Small intestine (tissue), 7 donors: ENCODE measurements around the gene CD247. TPM values are rescaled to one million over a fixed set of nuclear protein-coding genes. Genes with fewer than 3 reads are reported as not detected.
A peak's percentile ranks its signal among the peaks of the same experiment; 100 is the strongest.

ENCODE experiments used
- DNase-seq, 2 donors: peaks; one replicate each; pipeline versions ENCODE4 v3.0.0 to v3.0.0-alpha.2; 2013
- FAIRE-seq: peaks from 2 replicates; lab custom pipeline; 2012; peaks lifted over from hg19 to GRCh38; lab: Jason Lieb, UNC
- H3K27ac ChIP-seq, 3 donors: one replicate each; pipeline ENCODE4 v1.5.1; 2013; ENCODE audit warnings: low read length in 2 of 3, mild to moderate bottlenecking in 2 of 3, control low read depth in 1 of 3, inconsistent platforms in 1 of 3, low read depth in 1 of 3, moderate library complexity in 1 of 3
- H3K27me3 ChIP-seq, 3 donors: one replicate each; pipeline ENCODE4 v1.6.1; 2013; ENCODE audit warnings: low read length in 3 of 3, inconsistent platforms in 1 of 3; ENCODE audit not compliant: control insufficient read depth in 3 of 3, insufficient read depth in 3 of 3
- H3K36me3 ChIP-seq, 3 donors: one replicate each; pipeline ENCODE4 v1.6.1; 2013; ENCODE audit warnings: low read length in 3 of 3, inconsistent platforms in 1 of 3, low read depth in 1 of 3, mild to moderate bottlenecking in 1 of 3, moderate library complexity in 1 of 3; ENCODE audit not compliant: control insufficient read depth in 3 of 3, insufficient read depth in 2 of 3
- H3K4me1 ChIP-seq, 3 donors: one replicate each; pipeline ENCODE4 v1.6.1; 2013; ENCODE audit warnings: low read length in 2 of 3, inconsistent platforms in 1 of 3, low read depth in 1 of 3, mild to moderate bottlenecking in 1 of 3, moderate library complexity in 1 of 3; ENCODE audit not compliant: control insufficient read depth in 3 of 3, insufficient read depth in 2 of 3
- H3K4me3 ChIP-seq, 3 donors: one replicate each; pipeline ENCODE4 v1.5.1; 2013; ENCODE audit warnings: low read length in 3 of 3, control low read depth in 1 of 3, inconsistent platforms in 1 of 3, low read depth in 1 of 3, mild to moderate bottlenecking in 1 of 3, moderate library complexity in 1 of 3
- H3K9me3 ChIP-seq, 2 donors: one replicate each; pipeline ENCODE4 v1.6.1; 2013; ENCODE audit warnings: low read depth in 1 of 2, low read length in 1 of 2; ENCODE audit not compliant: control insufficient read depth in 2 of 2, insufficient read depth in 1 of 2
- WGBS, 3 donors: extraction: QIAGEN DNeasy Blood & Tissue Kit; methylation state at CpG; one replicate each; pipeline ENCODE4 v1.1.7; 2013; 5-methylcytosine and 5-hydroxymethylcytosine counted together
- polyA plus RNA-seq, 4 donors: library from polyadenylated mRNA; stranded (reverse) in 3 of 4; unstranded in 1 of 4; fragments of 200-250 nt in 3 of 4; fragments of 120-200 nt in 1 of 4; gene quantifications; one replicate each; pipeline versions ENCODE4 v1.2.1 to v1.2.3, GENCODE V29; 2013
- donor health status: healthy with polysubstance abuse.
- donor health status: control.
- donor health status: control.
- donor health status: Bipolar disorder and iron deficiency.
- donor health status: healthy.

Gene CD247
- polyA plus RNA-seq, 4 donors: 0.45 to 5.0 (median 3.2) TPM

- Histone ChIP-seq H3K4me1 (no peaks in the 10 kb centered on the region), H3K36me3 (peaks cover 6 to 13% (median 7%) of the 10 kb centered on the region in 3 donors), H3K27me3 (no peaks in the 10 kb centered on the region), H3K9me3 (no peaks in the 10 kb centered on the region), H3K27ac (no peak overlapping the region), H3K4me3 (no peak overlapping the region)
- DNase-seq (no peak), FAIRE-seq (no peak)
- WGBS, 3 donors: 74 to 98% (median 89%) methylated on average over 3 of the region's 3 CpGs
Measured at GRCh38 chr1:167413328-167413727, 105.0 kb downstream of the CD247 start.

GRCh38 chr1:167412920-167413319 is 105.4 kb downstream of the CD247 start:
- Histone ChIP-seq H3K27ac (no peak overlapping the region), H3K4me1 (no peaks in the 10 kb centered on the region), H3K27me3 (no peaks in the 10 kb centered on the region), H3K4me3 (no peak overlapping the region), H3K36me3 (peaks cover 6 to 13% (median 7%) of the 10 kb centered on the region in 3 donors), H3K9me3 (no peaks in the 10 kb centered on the region)
- DNase-seq: no peak
- 76 to 80% (median 78%) methylated on average over 5 of the region's 5 CpGs for whole genome bisulfite sequencing, 3 donors
- FAIRE-seq: no peak

GRCh38 chr1:167412072-167412471 is 106.3 kb downstream of the CD247 start:
- FAIRE-seq (no peak), DNase-seq (no peak)
- Histone ChIP-seq H3K27me3 (no peaks in the 10 kb centered on the region), H3K9me3 (no peaks in the 10 kb centered on the region), H3K36me3 (peaks cover 6 to 14% (median 7%) of the 10 kb centered on the region in 3 donors), H3K4me3 (no peak overlapping the region), H3K27ac (no peak overlapping the region), H3K4me1 (no peaks in the 10 kb centered on the region)
- WGBS, 3 donors: 83 to 91% (median 88%) methylated on average over 4 of the region's 4 CpGs

- 82 to 93% (median 88%) methylated on average over 1 of the region's 1 CpG for WGBS, 3 donors
- Histone ChIP-seq H3K27me3 (no peaks in the 10 kb centered on the region), H3K4me3 (no peak overlapping the region), H3K4me1 (no peaks in the 10 kb centered on the region), H3K27ac (no peak overlapping the region), H3K9me3 (no peaks in the 10 kb centered on the region), H3K36me3 (peaks cover 5 to 12% (median 6%) of the 10 kb centered on the region in 3 donors)
- peak; percentile 7 to 27 for DNase-seq
- no peak for FAIRE-seq
Measured at GRCh38 chr1:167409183-167409582, 109.1 kb downstream of the CD247 start.

- FAIRE-seq (no peak), DNase-seq (no peak)
- H3K4me1 ChIP-seq: no peaks in the 10 kb centered on the region
- H3K36me3 ChIP-seq: peaks cover 3 to 12% (median 5%) of the 10 kb centered on the region in 3 donors
- H3K27me3 ChIP-seq: no peaks in the 10 kb centered on the region
- no peak overlapping the region for H3K4me3 ChIP-seq
- no peak overlapping the region for H3K27ac ChIP-seq
- WGBS, 3 donors: 85 to 91% (median 90%) methylated on average over 1 of the region's 1 CpG
- no peaks in the 10 kb centered on the region for H3K9me3 ChIP-seq
Measured at GRCh38 chr1:167408355-167408754, 110.0 kb downstream of the CD247 start.

- DNase-seq: no peak
- Histone ChIP-seq H3K4me3 (no peak overlapping the region), H3K27me3 (no peaks in the 10 kb centered on the region), H3K36me3 (peaks cover 0 to 6% (median 0%) of the 10 kb centered on the region in 3 donors), H3K9me3 (no peaks in the 10 kb centered on the region), H3K27ac (no peak overlapping the region), H3K4me1 (no peaks in the 10 kb centered on the region)
- FAIRE-seq: no peak
- 87 to 91% (median 88%) methylated on average over 3 of the region's 3 CpGs for WGBS, 3 donors
Measured at GRCh38 chr1:167404908-167405307, 113.4 kb downstream of the CD247 start.

- DNase-seq (no peak), FAIRE-seq (no peak)
- WGBS, 3 donors: 83 to 97% (median 94%) methylated on average over 4 of the region's 4 CpGs
- H3K4me3 ChIP-seq: no peak overlapping the region
- no peaks in the 10 kb centered on the region for H3K9me3 ChIP-seq
- no peaks in the 10 kb centered on the region for H3K4me1 ChIP-seq
- H3K27ac ChIP-seq: no peak overlapping the region
- no peaks in the 10 kb centered on the region for H3K27me3 ChIP-seq
- H3K36me3 ChIP-seq: peaks cover 0 to 11% (median 0%) of the 10 kb centered on the region in 3 donors
Measured at GRCh38 chr1:167404161-167404888, 114.0 kb downstream of the CD247 start.

- H3K4me1 ChIP-seq: no peaks in the 10 kb centered on the region
- no peaks in the 10 kb centered on the region for H3K27me3 ChIP-seq
- no peak overlapping the region for H3K27ac ChIP-seq
- no peak for FAIRE-seq
- no peak overlapping the region for H3K4me3 ChIP-seq
- 44 to 62% (median 53%) methylated on average over 8 of the region's 8 CpGs for WGBS, 3 donors
- peaks cover 0 to 10% (median 3%) of the 10 kb centered on the region in 3 donors for H3K36me3 ChIP-seq
- no peaks in the 10 kb centered on the region for H3K9me3 ChIP-seq
- peak; percentile 62 to 70 for DNase-seq
Measured at GRCh38 chr1:167401260-167401873, 117.0 kb downstream of the CD247 start.
